ENCODE results near the gene PLEKHA4. TPM values are rescaled to one million over a fixed set of nuclear protein-coding genes. Genes with fewer than 3 reads are reported as not detected.

Gene PLEKHA4
- total and polyA plus RNA-seq, 2 of the 13 experiments (the other 11 are each of a cell fraction or from before 2014, with no cell fraction given) = 4.8 to 6.0 TPM

- TF ChIP-seq ZNF431 (CRISPR knock-in tag; IDR thresholded peaks at IDR 0.05; ENCODE audit: borderline replicate concordance, low read depth) (no peak), NR2F1 (CRISPR knock-in tag; IDR thresholded peaks at IDR 0.05) (peak in 1 of 2 experiments; percentile 66; a peak in 2 of 4 replicates), PHB2 (IDR thresholded peaks at IDR 0.05; ENCODE audit: partially characterized antibody) (no peak), SOX6 (IDR thresholded peaks at IDR 0.05) (no peak), SOX6 (CRISPR knock-in tag; IDR thresholded peaks at IDR 0.05) (no peak), JUNB (CRISPR knock-in tag; IDR thresholded peaks at IDR 0.05; ENCODE audit: borderline replicate concordance) (peak; percentile 15; the same call in 1 of the 2 replicates)
Measured at GRCh38 chr19:48868114-48868886, at the start of gene PLEKHA4 (continued).

GRCh38 chr19:48918071-48918470, 49.7 kb upstream of the PLEKHA4 start:
- H4K20me1 ChIP-seq (ENCODE audit: insufficient read depth, low read length) = no peaks in the 10 kb centered on the region
- peaks cover 13 to 44% of the 10 kb centered on the region in 2 experiments for H3K36me3 ChIP-seq (replicated peaks in 1 of 2; ENCODE audit: control insufficient read depth in 1 of 2, insufficient read depth in 2 of 2, low read length in 2 of 2)
- 95% methylated on average over 6 of the region's 6 CpGs for WGBS (ENCODE audit: low lambda C conversion rate)
- no peaks in the 10 kb centered on the region for H3K9me3 ChIP-seq (ENCODE audit: low read length)
- no peaks in the 10 kb centered on the region for H3K27me3 ChIP-seq (ENCODE audit: control insufficient read depth in 1 of 2, insufficient read depth in 2 of 2, low read length in 2 of 2)
- no peak overlapping the region for H3K9ac ChIP-seq (ENCODE audit: insufficient read depth, low read depth, low read length)
- no peak overlapping the region for H3K4me2 ChIP-seq (ENCODE audit: low read depth, low read length)
- TF ChIP-seq ZBTB8A (CRISPR knock-in tag; IDR thresholded peaks at IDR 0.05; ENCODE audit: borderline replicate concordance, low read depth) = no peak
- TF ChIP-seq SALL2 (CRISPR knock-in tag; IDR thresholded peaks at IDR 0.05) = no peak
- TF ChIP-seq ZHX1 (CRISPR knock-in tag; IDR thresholded peaks at IDR 0.05; ENCODE audit: low read depth) = no peak
- no peak for TF ChIP-seq NAIF1 (CRISPR knock-in tag; IDR thresholded peaks at IDR 0.05; ENCODE audit: borderline replicate concordance)
- TF ChIP-seq HBP1 (CRISPR knock-in tag; IDR thresholded peaks at IDR 0.05; ENCODE audit: low read depth) = no peak
- no peak for TF ChIP-seq ZNF567 (CRISPR knock-in tag; IDR thresholded peaks at IDR 0.05; ENCODE audit: borderline replicate concordance)
- no peaks in the 10 kb centered on the region for H3K79me2 ChIP-seq (ENCODE audit: insufficient read depth, low read length)
- DNase-seq (ENCODE audit: low spot score) (no peak), ATAC-seq (no peak), FAIRE-seq (no peak)
- ChIA-PET CTCF (ENCODE audit: low intra/inter-chr PET ratio, low total read pairs) (no interaction called here), POLR2A (no interaction called here)
- H3K4me1 ChIP-seq (ENCODE audit: insufficient read depth, low read length) = no peaks in the 10 kb centered on the region
- intact Hi-C loops (cut with micrococcal nuclease; ENCODE audit: unreplicated experiment) (no loop called here), in situ Hi-C loops (cut with HindIII; ENCODE audit: extremely low pct_ligation_motif_present, low pct_unique_long_range_greater_than_20kb) (no loop called here)
- no peak overlapping the region for H3K4me3 ChIP-seq (replicated peaks in 1 of 3; ENCODE audit: insufficient read depth in 1 of 3, low read depth in 2 of 3, low read length in 3 of 3)
- BruUV-seq (replicated peaks) = no TSS peak
- H3K27ac ChIP-seq (ENCODE audit: extremely low read length, insufficient read depth, low read length) = no peak overlapping the region
- no peak overlapping the region for H2AFZ ChIP-seq (ENCODE audit: low read length)
